ENCODE measurements around the gene TTC34.
"Not testable (repeated sequence)": the region's sequence is repeated elsewhere in the genome, so short reads cannot be mapped to it uniquely, and the experiment has no call there.

Gene TTC34

GRCh38 chr1:2628191-2628932 lies 173.1 kb downstream of the TTC34 start:
- no peak for DNase-seq (ENCODE audit: low spot score)

GRCh38 chr1:2627746-2628145 lies 173.7 kb downstream of the TTC34 start:
- no peak for DNase-seq (ENCODE audit: low spot score)

- not testable (repeated sequence) for DNase-seq (ENCODE audit: low spot score)
These were observed 175.7 kb downstream of the TTC34 start for GRCh38 chr1:2625748-2626147.

- DNase-seq (ENCODE audit: low spot score), result no peak
These were observed 176.2 kb downstream of the TTC34 start for GRCh38 chr1:2625311-2625710.

GRCh38 chr1:2624735-2625300 lies 176.7 kb downstream of the TTC34 start:
- no peak for DNase-seq (ENCODE audit: low spot score)

- no peak for DNase-seq (ENCODE audit: low spot score)
These were observed 177.7 kb downstream of the TTC34 start for GRCh38 chr1:2623571-2624337.

- DNase-seq (ENCODE audit: low spot score), result no peak
These were observed 183.5 kb downstream of the TTC34 start for GRCh38 chr1:2617971-2618470.

GRCh38 chr1:2614145-2614544 lies 187.3 kb downstream of the TTC34 start:
- DNase-seq (ENCODE audit: low spot score), result no peak

GRCh38 chr1:2612591-2613365 lies 188.7 kb downstream of the TTC34 start:
- no peak for DNase-seq (ENCODE audit: low spot score)

- DNase-seq (ENCODE audit: low spot score), result no peak
These were observed 189.7 kb downstream of the TTC34 start for GRCh38 chr1:2611621-2612437.

GRCh38 chr1:2611031-2611501 lies 190.4 kb downstream of the TTC34 start:
- DNase-seq (ENCODE audit: low spot score), result no peak

GRCh38 chr1:2610036-2610959 lies 191.2 kb downstream of the TTC34 start:
- no peak for DNase-seq (ENCODE audit: low spot score)

GRCh38 chr1:2609319-2610035 lies 192.0 kb downstream of the TTC34 start:
- DNase-seq (ENCODE audit: low spot score), result no peak

GRCh38 chr1:2607641-2608091 lies 193.8 kb downstream of the TTC34 start:
- no peak for DNase-seq (ENCODE audit: low spot score)

- DNase-seq (ENCODE audit: low spot score), result no peak
These were observed 194.4 kb downstream of the TTC34 start for GRCh38 chr1:2606881-2607621.

- DNase-seq (ENCODE audit: low spot score), result no peak
These were observed 195.1 kb downstream of the TTC34 start for GRCh38 chr1:2606396-2606880.

- no peak for DNase-seq (ENCODE audit: low spot score)
These were observed 195.7 kb downstream of the TTC34 start for GRCh38 chr1:2605509-2606395.
